SK-N-SH (cell line): ENCODE measurements around the gene STEAP3.

Experiments
- CTCF ChIP-seq: fragments of 200-600 bp; sonication (generic); IDR thresholded peaks from 2 replicates; pipeline ENCODE4 v1.6.1; 2017; ENCODE audit warnings: antibody characterized with exemption, mild to moderate bottlenecking, moderate library complexity
- ELF1 ChIP-seq: IDR thresholded peaks from 2 replicates; pipeline ENCODE4 v1.4.0; 2012
- EP300 ChIP-seq, 2 experiments: IDR thresholded peaks; 2 replicates each; pipeline versions ENCODE4 v1.4.0 to v1.6.1; 2012; ENCODE audit warnings: borderline replicate concordance in 1 of 2, low read depth in 1 of 2, low read length in 1 of 2
- NFIC ChIP-seq: IDR thresholded peaks from 2 replicates; pipeline ENCODE4 v1.4.0; 2012; ENCODE audit warnings: borderline replicate concordance
- POLR2AphosphoS5 ChIP-seq: IDR thresholded peaks from 2 replicates; pipeline ENCODE4 v1.6.1; 2012; ENCODE audit warnings: low read depth, low read length
- RFX5 ChIP-seq: IDR thresholded peaks from 2 replicates; pipeline ENCODE4 v1.6.1; 2012; ENCODE audit warnings: mild to moderate bottlenecking, improper control_type of control experiment, low read length

GRCh38 chr2:119230219-119231185 is 6.9 kb downstream of the STEAP3 start:
- TF ChIP-seq CTCF: no peak
- TF ChIP-seq RFX5: no peak
- TF ChIP-seq EP300 (IDR thresholded peaks at IDR 0.05; ENCODE audit: borderline replicate concordance in 1 of 2, low read depth in 1 of 2, low read length in 1 of 2): no peak
- no peak for TF ChIP-seq NFIC
- no peak for TF ChIP-seq POLR2AphosphoS5
- no peak for TF ChIP-seq ELF1
